Peyer's patch (tissue), 4 donors: ENCODE measurements around the gene ROR1. TPM values are rescaled to one million over a fixed set of nuclear protein-coding genes. Genes with fewer than 3 reads are reported as not detected.

Experiments
- DNase-seq, 3 donors: peaks; one replicate each; pipeline ENCODE4 v3.0.0-alpha.2; 2017 to 2019
- H3K27ac ChIP-seq, 4 donors: fragments of 200-600 bp; sonication (generic); one replicate each; pipeline ENCODE4 v1.5.1; 2016 to 2019
- H3K27me3 ChIP-seq, 2 donors: fragments of 200-600 bp; sonication (generic); one replicate each; pipeline ENCODE4 v1.5.1; 2019
- H3K36me3 ChIP-seq, 3 donors: fragments of 200-600 bp; sonication (generic); one replicate each; pipeline ENCODE4 v1.5.1; 2016 to 2019
- H3K4me1 ChIP-seq, 4 donors: fragments of 200-600 bp; sonication (generic); one replicate each; pipeline ENCODE4 v1.5.1; 2016 to 2019
- H3K4me3 ChIP-seq, 4 donors: fragments of 200-600 bp; sonication (generic); 1 replicate in 3 of 4; 2 replicates in 1 of 4; pipeline ENCODE4 v1.5.1; 2016 to 2019; ENCODE audit warnings: mild to moderate bottlenecking in 1 of 4
- H3K9me3 ChIP-seq, 4 donors: fragments of 200-600 bp; sonication (generic); one replicate each; pipeline ENCODE4 v1.5.1; 2016 to 2019; ENCODE audit warnings: mild to moderate bottlenecking in 1 of 4
- POLR2A ChIP-seq, 2 donors: fragments of 450-650 bp; IDR thresholded peaks; one replicate each; pipeline ENCODE4 v1.5.1; 2017; ENCODE audit warnings: antibody characterized with exemption in 2 of 2, mild to moderate bottlenecking in 2 of 2, moderate library complexity in 2 of 2
- total RNA-seq, 4 donors: library from RNA; depleted of rRNA; stranded (reverse); fragments of >200 nt; gene quantifications; one replicate each; pipeline ENCODE4 v1.1.0, GENCODE V29; 2016
- TF ChIP-seq, protein P1 (sequence below), 6 experiments: fragments of 450-650 bp in 4 of 6; fragments of 200-600 bp in 2 of 6; sonication (generic) in 1 of 6; IDR thresholded peaks; one replicate each; pipeline ENCODE4 v1.5.1; 2017 to 2019; ENCODE audit warnings: antibody characterized with exemption in 6 of 6, mild to moderate bottlenecking in 3 of 6, moderate library complexity in 1 of 6

Gene ROR1
- total RNA-seq, 4 donors from 2014 or later, result 1.2 to 7.4 (median 4.7) TPM

DNA sequence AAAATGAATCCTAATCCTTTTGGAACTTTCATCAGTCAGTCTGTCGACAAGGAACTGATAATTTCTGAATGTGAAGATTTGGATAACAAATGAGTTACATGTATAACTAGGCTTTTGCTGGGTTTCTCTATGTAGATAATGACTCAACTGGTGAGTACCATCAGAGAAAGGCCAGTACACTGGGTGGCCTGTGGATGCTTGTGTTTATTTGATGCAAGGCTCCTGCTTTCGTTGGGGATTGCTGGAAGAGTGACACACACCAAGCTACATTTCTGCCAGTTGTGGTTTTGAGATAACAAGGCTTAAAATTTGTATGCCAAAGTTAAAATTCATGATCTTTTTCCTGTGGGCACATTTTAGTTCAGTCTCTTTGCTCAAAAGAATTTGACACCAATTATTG lies 314.0 kb downstream of the ROR1 start:
- H3K27ac ChIP-seq, result no peak overlapping the region
- no peak for DNase-seq
- no peaks in the 10 kb centered on the region for H3K27me3 ChIP-seq
- H3K4me3 ChIP-seq, result no peak overlapping the region
- H3K9me3 ChIP-seq, result no peaks in the 10 kb centered on the region
- TF ChIP-seq POLR2A (IDR thresholded peaks at IDR 0.05), result no peak
- TF ChIP-seq, protein P1, sequence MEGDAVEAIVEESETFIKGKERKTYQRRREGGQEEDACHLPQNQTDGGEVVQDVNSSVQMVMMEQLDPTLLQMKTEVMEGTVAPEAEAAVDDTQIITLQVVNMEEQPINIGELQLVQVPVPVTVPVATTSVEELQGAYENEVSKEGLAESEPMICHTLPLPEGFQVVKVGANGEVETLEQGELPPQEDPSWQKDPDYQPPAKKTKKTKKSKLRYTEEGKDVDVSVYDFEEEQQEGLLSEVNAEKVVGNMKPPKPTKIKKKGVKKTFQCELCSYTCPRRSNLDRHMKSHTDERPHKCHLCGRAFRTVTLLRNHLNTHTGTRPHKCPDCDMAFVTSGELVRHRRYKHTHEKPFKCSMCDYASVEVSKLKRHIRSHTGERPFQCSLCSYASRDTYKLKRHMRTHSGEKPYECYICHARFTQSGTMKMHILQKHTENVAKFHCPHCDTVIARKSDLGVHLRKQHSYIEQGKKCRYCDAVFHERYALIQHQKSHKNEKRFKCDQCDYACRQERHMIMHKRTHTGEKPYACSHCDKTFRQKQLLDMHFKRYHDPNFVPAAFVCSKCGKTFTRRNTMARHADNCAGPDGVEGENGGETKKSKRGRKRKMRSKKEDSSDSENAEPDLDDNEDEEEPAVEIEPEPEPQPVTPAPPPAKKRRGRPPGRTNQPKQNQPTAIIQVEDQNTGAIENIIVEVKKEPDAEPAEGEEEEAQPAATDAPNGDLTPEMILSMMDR (IDR thresholded peaks at IDR 0.05), result no peak
- no peaks in the 10 kb centered on the region for H3K36me3 ChIP-seq
- H3K4me1 ChIP-seq, result no peaks in the 10 kb centered on the region

DNA sequence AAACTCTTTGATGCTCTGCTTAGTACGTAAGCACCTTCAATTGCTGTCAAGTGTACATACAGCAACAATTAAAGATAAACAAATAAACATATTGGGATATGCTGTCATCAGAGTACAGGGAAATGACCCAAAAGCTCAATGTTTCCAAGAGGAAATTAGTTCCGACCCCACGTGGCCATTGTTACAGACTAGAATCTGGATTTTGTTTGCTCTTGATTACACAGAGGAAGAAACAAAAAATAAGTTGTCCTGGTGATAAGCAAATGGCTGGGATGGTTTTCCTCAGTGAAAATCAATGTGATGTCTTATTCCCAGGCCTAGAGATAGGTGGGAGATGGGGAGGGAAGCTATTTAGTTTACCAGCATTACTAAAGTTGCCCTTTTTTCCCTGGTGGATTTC lies 316.6 kb downstream of the ROR1 start:
- Histone ChIP-seq H3K27ac (no peak overlapping the region), H3K9me3 (no peaks in the 10 kb centered on the region), H3K4me3 (no peak overlapping the region), H3K36me3 (no peaks in the 10 kb centered on the region), H3K4me1 (peaks cover 0 to 4% (median 0%) of the 10 kb centered on the region in 4 donors), H3K27me3 (no peaks in the 10 kb centered on the region)
- no peak for TF ChIP-seq POLR2A (IDR thresholded peaks at IDR 0.05)
- TF ChIP-seq, protein P1 (IDR thresholded peaks at IDR 0.05), result no peak
- DNase-seq, result no peak

DNA sequence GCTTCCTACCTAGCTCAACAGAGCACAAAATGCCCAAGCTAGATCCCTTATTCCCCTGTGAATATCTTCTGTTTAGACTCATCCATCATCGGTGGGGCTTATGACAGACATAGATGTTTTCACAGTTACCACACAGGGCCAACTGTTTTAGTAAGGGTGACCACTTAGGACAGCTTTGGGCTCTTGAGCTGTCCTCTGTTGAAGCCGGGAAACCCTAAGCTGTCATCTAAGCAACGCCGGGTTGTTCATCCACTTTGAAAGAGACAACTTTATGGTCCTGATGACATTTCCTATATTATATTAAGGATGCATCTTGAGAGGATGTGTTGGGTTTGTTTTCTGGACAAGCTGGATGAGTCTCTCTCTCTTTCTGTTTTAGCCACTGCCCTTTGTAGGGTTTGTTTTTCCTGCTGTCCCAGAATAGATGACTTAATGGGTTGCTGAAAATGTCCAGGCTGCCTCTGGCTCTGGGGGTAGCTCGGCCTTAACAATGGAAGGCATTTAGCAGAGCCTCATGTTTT lies 319.1 kb downstream of the ROR1 start:
- H3K27me3 ChIP-seq, result no peaks in the 10 kb centered on the region
- H3K4me1 ChIP-seq, result peaks cover 0 to 4% (median 0%) of the 10 kb centered on the region in 4 donors
- H3K9me3 ChIP-seq, result no peaks in the 10 kb centered on the region
- no peak overlapping the region for H3K4me3 ChIP-seq
- TF ChIP-seq, protein P1 (IDR thresholded peaks at IDR 0.05), result no peak
- no peak for TF ChIP-seq POLR2A (IDR thresholded peaks at IDR 0.05)
- H3K36me3 ChIP-seq, result no peaks in the 10 kb centered on the region
- H3K27ac ChIP-seq, result no peak overlapping the region
- no peak for DNase-seq

DNA sequence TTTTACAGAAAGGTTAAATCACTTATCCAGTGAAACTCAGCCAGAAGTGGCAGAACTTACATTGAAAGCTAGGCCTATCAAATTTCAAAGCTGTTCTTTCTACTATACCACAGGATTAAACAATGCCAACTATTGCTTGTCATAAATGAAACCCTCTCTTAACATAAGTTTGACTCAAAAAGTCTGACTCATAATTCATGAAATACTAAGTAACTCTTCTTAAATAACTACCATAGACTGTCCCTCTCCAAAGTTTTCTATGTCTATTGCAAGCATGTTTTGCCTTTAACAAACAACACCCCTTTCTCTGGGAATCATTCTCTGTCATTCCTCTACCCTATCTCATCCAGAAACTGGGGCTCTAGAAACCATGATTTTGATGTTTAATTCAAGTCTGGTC lies 320.1 kb downstream of the ROR1 start:
- H3K27me3 ChIP-seq, result no peaks in the 10 kb centered on the region
- no peak overlapping the region for H3K27ac ChIP-seq
- no peaks in the 10 kb centered on the region for H3K9me3 ChIP-seq
- DNase-seq, result no peak
- no peaks in the 10 kb centered on the region for H3K36me3 ChIP-seq
- no peak for TF ChIP-seq POLR2A (IDR thresholded peaks at IDR 0.05)
- TF ChIP-seq, protein P1 (IDR thresholded peaks at IDR 0.05), result no peak
- peaks cover 0 to 4% (median 0%) of the 10 kb centered on the region in 4 donors for H3K4me1 ChIP-seq
- H3K4me3 ChIP-seq, result no peak overlapping the region

DNA sequence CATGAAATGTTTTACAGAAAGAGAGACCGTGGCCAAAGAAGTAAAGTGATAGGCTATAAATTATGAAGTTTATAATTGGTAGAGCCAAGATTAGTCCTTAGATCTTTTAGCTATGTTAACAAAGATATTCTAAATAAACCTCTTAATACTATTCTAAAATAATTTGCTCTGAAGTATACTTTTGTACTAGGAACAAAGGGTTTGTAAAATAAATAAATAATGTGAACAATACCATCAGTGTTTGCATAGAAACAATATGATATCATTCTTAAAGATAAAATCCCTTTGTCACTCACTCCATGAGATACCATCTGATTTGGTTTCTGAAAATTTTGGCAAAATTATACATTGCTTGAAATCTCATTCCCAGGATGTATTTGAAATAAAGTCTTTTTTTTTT lies 322.0 kb downstream of the ROR1 start:
- DNase-seq, result no peak
- TF ChIP-seq POLR2A (IDR thresholded peaks at IDR 0.05), result no peak
- TF ChIP-seq, protein P1 (IDR thresholded peaks at IDR 0.05), result no peak
- H3K9me3 ChIP-seq, result no peaks in the 10 kb centered on the region
- H3K36me3 ChIP-seq, result no peaks in the 10 kb centered on the region
- H3K4me1 ChIP-seq, result peaks cover 0 to 4% (median 0%) of the 10 kb centered on the region in 4 donors
- no peaks in the 10 kb centered on the region for H3K27me3 ChIP-seq
- no peak overlapping the region for H3K27ac ChIP-seq
- no peak overlapping the region for H3K4me3 ChIP-seq

DNA sequence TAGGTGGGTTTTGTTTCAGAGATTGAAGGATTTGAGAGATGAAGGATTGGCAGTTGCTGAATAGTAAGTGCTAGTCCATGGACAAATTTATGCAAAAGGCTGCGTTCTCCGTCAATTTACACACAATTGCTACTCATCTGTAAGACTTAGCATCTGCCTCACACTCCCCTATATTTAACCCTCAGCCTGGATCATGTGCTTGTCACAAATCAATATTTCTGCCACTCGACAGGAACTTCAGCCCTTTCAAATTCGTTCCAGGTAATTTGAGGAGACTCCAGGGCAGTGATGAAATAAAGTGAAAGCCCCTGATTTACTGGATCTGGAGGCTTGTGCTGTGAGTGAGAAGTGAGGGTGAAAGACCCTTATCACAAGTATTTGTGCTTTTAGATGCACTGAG lies 324.0 kb downstream of the ROR1 start:
- DNase-seq, result no peak
- no peak for TF ChIP-seq POLR2A (IDR thresholded peaks at IDR 0.05)
- TF ChIP-seq, protein P1 (IDR thresholded peaks at IDR 0.05), result no peak
- no peaks in the 10 kb centered on the region for H3K36me3 ChIP-seq
- no peaks in the 10 kb centered on the region for H3K9me3 ChIP-seq
- no peak overlapping the region for H3K27ac ChIP-seq
- no peak overlapping the region for H3K4me3 ChIP-seq
- peaks cover 0 to 4% (median 0%) of the 10 kb centered on the region in 4 donors for H3K4me1 ChIP-seq
- no peaks in the 10 kb centered on the region for H3K27me3 ChIP-seq
